GM20431 (cell line): ENCODE measurements around the gene PLEKHB2.
"Not testable (repeated sequence)": the region's sequence is repeated elsewhere in the genome, so short reads cannot be mapped to it uniquely, and the experiment has no call there.

Experiments used
- in situ Hi-C: fragments of 300-500 bp; cut with MseI, MboI; formaldehyde crosslinking; loops from one replicate; pipeline ENCODE4 v1.15.0; 2020; ENCODE audit warnings: low sequenced_read_pairs; ENCODE audit not compliant: unreplicated experiment

The PLEKHB2 gene

DNA sequence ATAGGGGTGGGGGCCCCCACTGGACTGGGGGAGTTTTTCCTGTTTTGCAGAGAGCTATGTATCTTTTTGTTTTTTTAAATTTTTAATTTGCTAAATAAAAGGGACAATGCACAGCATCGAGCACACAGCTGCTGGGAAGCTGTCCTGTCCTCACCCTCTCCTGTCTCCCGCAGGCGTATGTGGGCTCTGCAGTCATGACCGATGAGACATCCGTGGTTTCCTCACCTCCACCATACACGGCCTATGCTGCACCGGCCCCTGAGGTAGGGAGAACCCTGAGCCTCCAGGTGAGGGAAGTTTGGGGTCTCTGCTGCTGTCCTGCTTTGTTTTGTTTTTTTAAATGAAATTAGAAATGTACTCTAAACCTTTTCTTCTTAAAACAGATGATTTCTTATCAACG lies 27.6 kb downstream of the PLEKHB2 start:
- in situ Hi-C loops = no loop called here

- in situ Hi-C loops = no loop called here
These were observed 35.4 kb downstream of the PLEKHB2 start for GRCh38 chr2:131140581-131140980.

- in situ Hi-C loops = no loop called here
These were observed 37.7 kb downstream of the PLEKHB2 start for GRCh38 chr2:131142849-131143248.

- in situ Hi-C loops = no loop called here
These were observed 38.7 kb downstream of the PLEKHB2 start for GRCh38 chr2:131143803-131144202.

GRCh38 chr2:131145040-131145439 lies 39.9 kb downstream of the PLEKHB2 start:
- in situ Hi-C loops = no loop called here

- in situ Hi-C loops = no loop called here
These were observed 41.1 kb downstream of the PLEKHB2 start for GRCh38 chr2:131146231-131146630.

DNA sequence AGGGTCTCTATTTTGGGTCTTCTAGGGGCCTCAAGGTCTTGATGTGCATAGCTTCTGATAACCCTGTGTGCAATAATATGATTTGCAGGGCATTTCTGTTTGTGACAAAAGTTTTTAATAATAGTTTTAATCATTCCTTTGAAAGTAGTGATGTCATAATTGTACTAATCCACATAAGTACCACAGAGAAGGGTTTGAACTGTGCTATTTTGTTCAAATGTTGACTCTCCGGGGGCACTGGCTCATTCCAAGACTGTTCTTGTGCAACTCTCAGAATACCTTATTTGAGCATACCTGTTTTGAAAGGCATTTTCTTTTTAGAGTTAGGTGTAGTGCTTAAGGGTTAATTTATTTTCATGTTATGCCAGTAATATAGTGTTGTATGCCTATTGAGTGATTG lies 41.6 kb downstream of the PLEKHB2 start:
- in situ Hi-C loops = no loop called here

- in situ Hi-C loops = no loop called here
These were observed 43.3 kb downstream of the PLEKHB2 start for GRCh38 chr2:131148426-131148825.

- in situ Hi-C loops = loop anchor here (25.0 kb wide), 1 partner anchor 187 kb away; no protein-coding TSS in a partner anchor
These were observed 45.0 kb downstream of the PLEKHB2 start for GRCh38 chr2:131150109-131150508.

GRCh38 chr2:131151398-131151797 lies 46.3 kb downstream of the PLEKHB2 start:
- in situ Hi-C loops = loop anchor here (25.0 kb wide), 1 partner anchor 186 kb away; no protein-coding TSS in a partner anchor

DNA sequence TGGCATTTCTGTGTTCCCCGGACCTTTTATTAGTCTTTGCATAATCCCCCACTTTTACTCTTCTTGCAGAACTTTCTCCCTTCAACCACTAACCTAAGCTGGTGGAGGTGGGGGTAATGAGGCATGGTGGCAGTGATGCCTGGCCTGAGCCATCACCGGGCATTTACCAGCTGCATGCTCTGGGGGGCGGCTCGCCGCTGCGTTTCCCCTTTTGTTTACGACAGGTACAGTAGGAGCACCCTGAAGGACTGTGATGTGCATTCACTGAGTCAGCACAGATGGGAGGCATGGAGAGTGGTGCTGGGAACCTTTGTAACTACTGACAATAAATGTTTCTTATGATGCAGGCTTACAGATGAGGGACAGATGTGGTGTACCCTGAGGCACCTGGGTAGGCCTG lies 46.9 kb downstream of the PLEKHB2 start:
- in situ Hi-C loops = loop anchor here (25.0 kb wide), 1 partner anchor 185 kb away; no protein-coding TSS in a partner anchor

- in situ Hi-C loops = loop anchor here (25.0 kb wide), 1 partner anchor 184 kb away; no protein-coding TSS in a partner anchor
These were observed 48.4 kb downstream of the PLEKHB2 start for GRCh38 chr2:131153529-131153928.

DNA sequence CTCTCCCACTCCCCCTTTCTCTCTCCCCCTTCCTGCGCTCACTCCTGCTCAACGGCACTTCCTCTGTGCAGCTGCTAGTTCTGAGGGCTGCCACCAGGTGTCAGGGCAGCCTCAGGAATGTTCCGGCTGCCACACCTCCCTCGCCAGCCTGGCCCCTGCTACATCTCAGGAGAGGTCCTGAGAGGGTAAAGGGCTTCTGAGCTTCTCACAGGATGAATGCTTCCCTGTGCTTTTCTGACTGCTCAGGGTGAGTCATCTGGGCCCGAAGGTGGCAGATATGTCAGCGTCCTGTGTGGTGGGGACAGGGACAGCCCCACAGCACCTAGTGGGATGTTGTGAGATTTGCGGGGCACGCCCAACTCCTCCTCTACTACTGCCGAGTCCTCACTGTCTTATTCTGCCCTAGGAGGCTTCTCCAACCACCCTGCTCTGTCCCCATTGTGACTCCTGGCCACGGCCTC lies 49.0 kb downstream of the PLEKHB2 start:
- in situ Hi-C loops = loop anchor here (25.0 kb wide), 1 partner anchor 183 kb away; no protein-coding TSS in a partner anchor

GRCh38 chr2:131154647-131155046 lies 49.5 kb downstream of the PLEKHB2 start:
- in situ Hi-C loops = loop anchor here (25.0 kb wide), 1 partner anchor 183 kb away; no protein-coding TSS in a partner anchor

DNA sequence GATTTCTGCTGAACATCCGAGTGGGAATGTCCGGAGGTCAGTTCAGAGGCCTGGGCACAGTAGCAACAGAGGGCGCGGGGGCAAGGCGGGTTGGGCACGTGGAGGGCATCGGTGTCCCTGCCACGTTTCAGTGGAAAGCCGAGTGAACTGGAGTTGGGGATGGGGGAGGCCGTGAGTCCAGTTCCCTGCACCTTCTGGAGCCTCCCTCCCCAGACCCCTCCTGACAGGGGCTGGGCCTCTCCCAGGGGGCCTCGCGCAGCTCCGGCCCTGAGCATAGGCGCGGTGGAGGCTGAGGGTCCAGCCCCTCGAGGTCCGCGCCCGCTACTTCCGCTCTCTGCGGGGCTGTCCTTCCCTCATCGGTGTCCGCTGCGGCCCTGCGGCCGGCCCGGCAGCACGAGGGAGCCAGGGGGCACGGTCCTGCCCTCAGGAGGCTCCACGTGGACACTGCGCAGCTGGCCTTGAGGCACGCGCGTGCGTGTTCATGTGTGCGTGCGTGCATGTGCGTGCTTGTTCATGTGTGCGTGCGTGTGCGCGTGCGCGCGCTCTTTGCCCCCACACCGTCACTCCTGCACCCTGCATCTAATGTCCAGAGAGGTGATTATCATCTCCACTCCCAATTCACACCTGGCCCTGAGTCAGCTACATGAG lies 50.2 kb downstream of the PLEKHB2 start:
- in situ Hi-C loops = loop anchor here (25.0 kb wide), 1 partner anchor 182 kb away; no protein-coding TSS in a partner anchor

DNA sequence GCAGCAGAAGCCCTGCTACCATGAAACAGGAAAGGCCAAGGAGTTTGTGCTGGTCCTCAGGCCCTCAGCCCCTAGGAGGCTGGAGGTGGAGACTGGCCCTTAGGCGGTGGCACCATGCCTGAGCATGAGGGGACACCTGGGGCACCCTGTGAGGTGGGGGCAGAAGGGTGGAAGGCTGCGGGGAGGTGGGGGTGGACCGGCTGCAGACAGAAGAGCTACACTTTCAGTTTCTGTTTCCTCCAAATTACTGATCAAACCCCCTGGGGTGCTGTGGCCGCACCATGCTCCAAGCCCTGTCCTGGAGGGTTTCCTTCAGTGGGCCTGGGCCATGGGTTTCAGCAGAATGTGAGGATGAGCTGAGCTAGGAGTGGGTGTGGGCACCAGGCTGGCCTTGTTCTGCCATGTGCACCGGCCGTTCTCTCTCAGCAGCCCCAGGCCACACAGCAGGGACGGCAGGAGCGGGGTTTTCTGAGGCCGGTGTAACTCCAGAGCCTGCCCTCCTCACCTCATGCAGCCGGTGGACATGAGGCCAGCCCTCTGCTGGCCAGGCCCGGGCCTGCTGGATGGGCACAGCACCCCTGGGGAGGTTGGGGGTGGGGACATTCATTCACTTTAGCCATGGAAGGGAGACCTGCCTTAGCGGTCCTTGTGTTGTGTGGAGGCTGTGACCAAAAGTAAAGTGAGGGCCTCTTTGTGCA lies 51.5 kb downstream of the PLEKHB2 start:
- in situ Hi-C loops = loop anchor here (25.0 kb wide), 1 partner anchor 181 kb away; no protein-coding TSS in a partner anchor

GRCh38 chr2:131165562-131165961 lies 60.4 kb downstream of the PLEKHB2 start:
- in situ Hi-C loops = loop anchor here (25.0 kb wide), 1 partner anchor 172 kb away; no protein-coding TSS in a partner anchor

DNA sequence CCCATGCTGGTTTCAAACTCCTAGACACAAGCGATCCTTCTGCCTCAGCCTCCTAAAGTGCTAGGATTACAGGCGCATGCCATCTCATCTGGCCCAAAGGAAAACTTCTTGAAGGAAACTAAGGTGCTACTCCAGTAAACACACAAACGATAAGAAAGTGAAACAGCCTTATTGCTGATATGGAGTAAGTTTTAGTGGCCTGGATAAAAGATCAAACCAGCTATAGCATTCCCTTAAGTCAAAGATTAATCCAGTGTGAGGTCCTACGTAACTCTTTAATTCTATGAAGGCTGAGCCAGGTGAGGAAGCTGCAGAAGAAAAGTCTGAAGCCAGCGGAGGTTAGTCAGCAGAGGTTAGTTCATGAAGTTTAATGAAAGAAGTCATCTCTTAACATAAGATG lies 63.4 kb downstream of the PLEKHB2 start:
- in situ Hi-C loops = loop anchor here (25.0 kb wide), 1 partner anchor 169 kb away; no protein-coding TSS in a partner anchor

DNA sequence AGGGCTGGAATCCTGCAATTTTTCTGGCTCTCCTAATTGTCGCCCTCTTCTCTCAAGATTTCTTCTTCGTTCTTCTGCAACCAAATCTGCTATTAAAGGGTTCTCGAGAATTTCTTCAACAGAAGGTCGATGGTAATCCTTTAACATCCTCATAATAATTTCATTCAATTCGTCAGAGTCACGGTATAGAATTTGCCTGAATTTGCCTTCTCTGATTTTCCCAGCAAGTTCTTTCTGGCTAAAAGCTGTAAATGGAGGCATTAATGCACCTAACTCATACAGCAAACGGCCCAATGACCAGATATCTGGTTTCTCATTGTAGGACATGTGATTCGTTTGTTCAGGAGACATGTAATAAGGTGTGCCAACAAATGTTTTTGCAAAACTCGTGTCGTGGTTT lies 72.9 kb downstream of the PLEKHB2 start:
- in situ Hi-C loops = not testable (repeated sequence)

DNA sequence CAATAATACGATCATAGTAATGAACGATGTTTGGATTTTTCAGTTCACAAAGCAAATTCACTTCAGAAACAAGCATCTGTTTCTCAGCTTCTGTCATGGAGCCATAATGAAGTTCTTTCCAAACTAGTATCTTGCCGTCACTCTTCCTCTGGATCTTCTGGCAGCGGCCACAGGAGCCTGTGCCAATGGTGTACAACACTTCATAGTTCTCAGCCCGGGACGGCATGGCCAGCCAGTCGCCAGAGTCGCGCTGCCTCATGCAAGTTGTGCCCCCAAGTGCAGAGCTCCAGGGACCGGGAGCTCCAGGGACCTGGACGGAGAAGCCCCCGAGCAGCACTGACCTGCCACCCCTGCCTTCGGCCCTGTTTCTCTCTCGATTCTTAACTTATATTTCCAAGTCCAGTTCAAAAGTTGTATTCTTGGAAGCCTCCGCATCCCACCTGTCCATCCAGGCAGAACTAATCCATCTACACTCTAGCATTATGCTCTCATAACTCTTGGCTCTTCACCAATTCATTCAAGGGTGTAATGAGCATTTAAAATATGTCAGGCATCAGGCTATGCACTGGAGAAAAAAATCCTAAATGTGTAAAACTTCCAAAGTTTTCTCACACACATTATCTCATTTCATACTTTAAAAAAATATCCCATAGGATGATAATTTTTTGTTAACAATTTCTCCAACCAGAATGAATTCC lies 73.7 kb downstream of the PLEKHB2 start:
- in situ Hi-C loops = not testable (repeated sequence)
